IMR-90 (cell line): ENCODE data around the gene YIPF6. TPM values are rescaled to one million over a fixed set of nuclear protein-coding genes. Genes with fewer than 3 reads are reported as not detected.

Experiments
- ATAC-seq: fragments of 200-7000 bp; cut with Tn5 transposase; 2 replicates; pipeline ENCODE4 v1.9.1; 2020; ENCODE audit warnings: low read depth, mild to moderate bottlenecking, moderate library complexity
- BruUV-seq: library from RNA; stranded (reverse); fragments of 400-500 nt; replicated peaks from 2 replicates; lab custom pipeline; 2021; lab: Mats Ljungman, UMichigan
- CTCF ChIA-PET: fragments of 300-600 bp; formaldehyde crosslinking; extraction: SDS; loops from one replicate; lab custom pipeline; 2021; ENCODE audit warnings: antibody characterized with exemption; lab: Yijun Ruan, JAX
- POLR2A ChIA-PET: fragments of 300-600 bp; sonication (Branson Sonifier 250); formaldehyde crosslinking; loops from one replicate; lab custom pipeline; 2022; ENCODE audit warnings: antibody characterized with exemption; ENCODE audit not compliant: unreplicated experiment; lab: Charles Lee
- DNase-seq: peaks from one replicate; pipeline ENCODE4 v3.0.0; 2013
- H2AFZ ChIP-seq: replicated peaks from 2 replicates; pipeline ENCODE3; 2013; ENCODE audit warnings: low read length, mild to moderate bottlenecking; ENCODE audit not compliant: poor library complexity
- H2AK5ac ChIP-seq: 2 replicates; pipeline ENCODE4 v1.6.1; 2013; ENCODE audit warnings: low read depth, low read length, inconsistent platforms
- H2AK9ac ChIP-seq: replicated peaks from 2 replicates; pipeline ENCODE3; 2013; ENCODE audit warnings: mild to moderate bottlenecking, low read depth, low read length, moderate library complexity; ENCODE audit not compliant: poor library complexity
- H2BK120ac ChIP-seq: 2 replicates; pipeline ENCODE4 v1.6.1; 2013; ENCODE audit warnings: low read depth, low read length, inconsistent platforms
- H2BK15ac ChIP-seq: 3 replicates; pipeline ENCODE4 v1.6.1; 2013; ENCODE audit warnings: low read depth, low read length, inconsistent platforms
- H2BK20ac ChIP-seq: 2 replicates; pipeline ENCODE4 v1.6.1; 2013; ENCODE audit warnings: low read depth, mild to moderate bottlenecking, inconsistent platforms, low read length, moderate library complexity
- H2BK5ac ChIP-seq: 2 replicates; pipeline ENCODE4 v1.6.1; 2013; ENCODE audit warnings: mild to moderate bottlenecking, low read depth, low read length, inconsistent platforms; ENCODE audit not compliant: poor library complexity, severe bottlenecking
- H3K14ac ChIP-seq: replicated peaks from 2 replicates; pipeline ENCODE4 v1.6.1; 2013; ENCODE audit warnings: low read depth, low read length, inconsistent platforms
- H3K18ac ChIP-seq: 2 replicates; pipeline ENCODE4 v1.6.1; 2013; ENCODE audit warnings: low read depth, low read length, control low read depth
- H3K23ac ChIP-seq: 2 replicates; pipeline ENCODE4 v1.6.1; 2013; ENCODE audit warnings: low read depth, low read length, inconsistent platforms
- H3K27ac ChIP-seq: 2 replicates; pipeline ENCODE4 v1.5.1; 2013; ENCODE audit warnings: mild to moderate bottlenecking, control low read depth, low read length; ENCODE audit not compliant: insufficient read depth
- H3K27me3 ChIP-seq: 2 replicates; pipeline ENCODE4 v1.6.1; 2013; ENCODE audit warnings: low read length; ENCODE audit not compliant: control insufficient read depth, insufficient read depth
- H3K36me3 ChIP-seq: 2 replicates; pipeline ENCODE4 v1.6.1; 2013; ENCODE audit warnings: low read length, mixed read lengths; ENCODE audit not compliant: control insufficient read depth, insufficient read depth
- H3K4ac ChIP-seq: 2 replicates; pipeline ENCODE4 v1.6.1; 2013; ENCODE audit warnings: low read depth, low read length, inconsistent platforms
- H3K4me1 ChIP-seq: 2 replicates; pipeline ENCODE4 v1.6.1; 2013; ENCODE audit warnings: low read length, mixed read lengths; ENCODE audit not compliant: control insufficient read depth, insufficient read depth
- H3K4me2 ChIP-seq: 2 replicates; pipeline ENCODE4 v1.6.1; 2013; ENCODE audit warnings: low read depth, mild to moderate bottlenecking, control low read depth, low read length, moderate library complexity
- H3K4me3 ChIP-seq: 2 replicates; pipeline ENCODE4 v1.5.1; 2013; ENCODE audit warnings: low read depth, mild to moderate bottlenecking, control low read depth, low read length, moderate library complexity; ENCODE audit not compliant: insufficient read depth
- H3K56ac ChIP-seq: 2 replicates; pipeline ENCODE4 v1.6.1; 2013; ENCODE audit warnings: low read length, inconsistent platforms; ENCODE audit not compliant: insufficient read depth; ENCODE audit errors: extremely low read depth
- H3K79me1 ChIP-seq, 2 experiments: 2 replicates each; pipeline ENCODE4 v1.6.1; 2013; ENCODE audit warnings: low read length in 2 of 2, inconsistent platforms in 1 of 2, low read depth in 1 of 2
- H3K9ac ChIP-seq: 2 replicates; pipeline ENCODE4 v1.6.1; 2013; ENCODE audit warnings: low read depth, low read length, control low read depth
- H3K9me1 ChIP-seq: 2 replicates; pipeline ENCODE4 v1.6.1; 2013; ENCODE audit warnings: low read length, inconsistent platforms; ENCODE audit not compliant: insufficient read depth
- H3K9me3 ChIP-seq: 2 replicates; pipeline ENCODE4 v1.6.1; 2013; ENCODE audit warnings: low read length; ENCODE audit not compliant: control insufficient read depth, insufficient read depth
- H4K20me1 ChIP-seq: 2 replicates; pipeline ENCODE4 v1.6.1; 2013; ENCODE audit warnings: low read length, inconsistent platforms; ENCODE audit not compliant: insufficient read depth
- H4K5ac ChIP-seq: 2 replicates; pipeline ENCODE4 v1.6.1; 2013; ENCODE audit warnings: mild to moderate bottlenecking, low read depth, low read length, control low read depth
- H4K8ac ChIP-seq, 2 experiments: 2 replicates each; pipeline ENCODE4 v1.6.1; 2013; ENCODE audit warnings: low read depth in 2 of 2, low read length in 2 of 2, control low read depth in 1 of 2, inconsistent platforms in 1 of 2
- H4K91ac ChIP-seq: 2 replicates; pipeline ENCODE4 v1.6.1; 2013; ENCODE audit warnings: low read depth, low read length, inconsistent platforms; ENCODE audit not compliant: insufficient read depth
- BHLHE40 ChIP-seq: fragments of 150-350 bp; IDR thresholded peaks from 2 replicates; pipeline ENCODE4 v1.6.1; 2016; ENCODE audit warnings: mild to moderate bottlenecking, low read depth, low read length
- CHD1 ChIP-seq: IDR thresholded peaks from 2 replicates; pipeline ENCODE4 v1.6.1; 2012; ENCODE audit warnings: low read depth, low read length, improper control_type of control experiment
- MAFK ChIP-seq: IDR thresholded peaks from 2 replicates; pipeline ENCODE4 v1.6.1; 2012; ENCODE audit warnings: low read depth, low read length, improper control_type of control experiment
- MAZ ChIP-seq: IDR thresholded peaks from 2 replicates; pipeline ENCODE4 v1.6.1; 2012; ENCODE audit warnings: low read depth, mild to moderate bottlenecking, low read length, improper control_type of control experiment, moderate library complexity, borderline replicate concordance
- POLR2A ChIP-seq: IDR thresholded peaks from 2 replicates; pipeline ENCODE4 v1.6.1; 2012; ENCODE audit warnings: mild to moderate bottlenecking, low read depth, low read length
- RAD21 ChIP-seq: IDR thresholded peaks from 2 replicates; pipeline ENCODE4 v1.6.1; 2012; ENCODE audit warnings: low read length, improper control_type of control experiment
- RCOR1 ChIP-seq: IDR thresholded peaks from 2 replicates; pipeline ENCODE4 v1.6.1; 2012; ENCODE audit warnings: mild to moderate bottlenecking, low read length, improper control_type of control experiment; ENCODE audit not compliant: insufficient replicate concordance
- RFX5 ChIP-seq: IDR thresholded peaks from 2 replicates; pipeline ENCODE4 v1.8.0; 2012; ENCODE audit warnings: low read depth, mild to moderate bottlenecking, low read length, moderate library complexity
- SMC3 ChIP-seq: fragments of 150-350 bp; IDR thresholded peaks from 2 replicates; pipeline ENCODE4 v1.6.1; 2016; ENCODE audit warnings: low read depth, mild to moderate bottlenecking, antibody characterized with exemption, low read length, moderate library complexity
- WGBS, 2 experiments: methylation state at CpG; one replicate each; pipeline versions ENCODE4 v1.1.5 to v1.1.7; 2013; ENCODE audit warnings: missing lambda C conversion rate in 2 of 2; ENCODE audit not compliant: insufficient read length in 1 of 2; ENCODE audit errors: extremely low coverage in 2 of 2; 5-methylcytosine and 5-hydroxymethylcytosine counted together
- dilution Hi-C: fragments of 300-500 bp; cut with HindIII; formaldehyde crosslinking; loops from one replicate; pipeline ENCODE4 v1.14.3; 2018; ENCODE audit warnings: low sequenced_read_pairs; ENCODE audit not compliant: unreplicated experiment
- in situ Hi-C: fragments of 300-500 bp; cut with MboI; formaldehyde crosslinking; loops from 3 replicates; pipeline ENCODE4 v1.14.3; 2019; ENCODE audit warnings: low sequenced_read_pairs, inconsistent platforms, mixed read lengths
- intact Hi-C: fragments of 100-400 bp; cut with micrococcal nuclease; formaldehyde crosslinking; loops from 2 replicates; pipeline ENCODE4 v1.10.0; 2022
- polyA plus RNA-seq, 3 experiments: library from polyadenylated mRNA; depleted of rRNA; stranded (reverse); fragments of >200 nt; gene quantifications; 2 replicates each; pipeline ENCODE4 v1.2.3, GENCODE V29; 2012; ENCODE audit warnings: low replicate concordance in 1 of 3
- total RNA-seq: library from RNA; depleted of rRNA; stranded (reverse); fragments of >200 nt; gene quantifications from 2 replicates; pipeline ENCODE4 v1.2.3, GENCODE V29; 2012
- TF ChIP-seq, protein P1 (sequence below): fragments of 150-350 bp; IDR thresholded peaks from 2 replicates; pipeline ENCODE4 v1.6.1; 2017; ENCODE audit warnings: mild to moderate bottlenecking, antibody characterized with exemption, low read length, low read depth

Gene YIPF6
- total and polyA plus RNA-seq, 2 of the 4 experiments (the other 2 are of a cell fraction): 9.7 to 22.4 TPM

DNA sequence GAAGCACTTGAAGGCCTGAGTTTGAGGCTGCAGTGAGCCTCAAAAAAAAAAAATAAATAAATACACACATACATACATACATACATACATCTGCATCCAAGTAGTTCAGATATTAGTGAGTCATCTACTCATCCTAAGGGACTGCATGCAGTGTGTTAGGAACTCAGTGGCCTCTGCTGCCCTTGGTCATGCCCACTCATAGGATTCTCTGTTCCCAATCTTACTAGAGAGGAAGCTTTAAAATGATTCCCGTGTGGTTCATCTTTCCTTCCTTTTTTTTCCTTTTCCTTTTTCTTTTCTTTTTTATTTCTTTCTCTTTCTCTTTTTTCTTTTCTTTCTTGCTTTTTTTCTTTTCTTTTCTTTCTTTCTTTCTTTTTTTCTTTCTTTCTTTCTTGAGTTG is 10.9 kb upstream of the YIPF6 start:
- H2AK9ac ChIP-seq: no peak overlapping the region
- H4K5ac ChIP-seq: no peak overlapping the region
- H3K9ac ChIP-seq: no peak overlapping the region
- no peaks in the 10 kb centered on the region for H4K20me1 ChIP-seq
- H3K4me2 ChIP-seq: no peak overlapping the region
- H3K4me3 ChIP-seq: no peak overlapping the region
- H2BK5ac ChIP-seq: no peak overlapping the region
- no peak overlapping the region for H3K27ac ChIP-seq
- no peaks in the 10 kb centered on the region for H3K4me1 ChIP-seq
- no TSS peak for BruUV-seq
- no peaks in the 10 kb centered on the region for H3K9me3 ChIP-seq
- no peaks in the 10 kb centered on the region for H3K79me1 ChIP-seq
- no peak for TF ChIP-seq BHLHE40
- TF ChIP-seq, protein P1, sequence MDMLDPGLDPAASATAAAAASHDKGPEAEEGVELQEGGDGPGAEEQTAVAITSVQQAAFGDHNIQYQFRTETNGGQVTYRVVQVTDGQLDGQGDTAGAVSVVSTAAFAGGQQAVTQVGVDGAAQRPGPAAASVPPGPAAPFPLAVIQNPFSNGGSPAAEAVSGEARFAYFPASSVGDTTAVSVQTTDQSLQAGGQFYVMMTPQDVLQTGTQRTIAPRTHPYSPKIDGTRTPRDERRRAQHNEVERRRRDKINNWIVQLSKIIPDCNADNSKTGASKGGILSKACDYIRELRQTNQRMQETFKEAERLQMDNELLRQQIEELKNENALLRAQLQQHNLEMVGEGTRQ: no peak
- TF ChIP-seq RAD21: no peak
- TF ChIP-seq RFX5: no peak
- TF ChIP-seq RCOR1: no peak
- TF ChIP-seq SMC3: no peak
- no peak for TF ChIP-seq MAFK
- no peak for TF ChIP-seq CHD1
- no peak for TF ChIP-seq POLR2A
- no peak for TF ChIP-seq MAZ
- no peak overlapping the region for H3K4ac ChIP-seq
- no CpG with 5 or more reads among the region's 1 CpG for WGBS, 2 experiments
- no peak overlapping the region for H3K56ac ChIP-seq
- H2BK120ac ChIP-seq: no peak overlapping the region
- no peak overlapping the region for H2AK5ac ChIP-seq
- no peak overlapping the region for H4K91ac ChIP-seq
- dilution Hi-C loops: no loop called here
- no peak overlapping the region for H3K18ac ChIP-seq
- ChIA-PET POLR2A (no interaction called here), CTCF (no interaction called here)
- H2BK20ac ChIP-seq: no peak overlapping the region
- H3K14ac ChIP-seq: no peak overlapping the region
- H4K8ac ChIP-seq: no peak overlapping the region
- ATAC-seq: no peak
- H2BK15ac ChIP-seq: no peak overlapping the region
- no peak overlapping the region for H3K23ac ChIP-seq
- in situ Hi-C loops: no loop called here
- H3K36me3 ChIP-seq: no peaks in the 10 kb centered on the region
- no peak for DNase-seq
- no peak overlapping the region for H2AFZ ChIP-seq
- intact Hi-C loops: no loop called here
- H3K27me3 ChIP-seq: peaks cover 3% of the 10 kb centered on the region
- H3K9me1 ChIP-seq: no peaks in the 10 kb centered on the region
